ENCODE measurements around the gene CACNA2D3.

Gene CACNA2D3

DNA sequence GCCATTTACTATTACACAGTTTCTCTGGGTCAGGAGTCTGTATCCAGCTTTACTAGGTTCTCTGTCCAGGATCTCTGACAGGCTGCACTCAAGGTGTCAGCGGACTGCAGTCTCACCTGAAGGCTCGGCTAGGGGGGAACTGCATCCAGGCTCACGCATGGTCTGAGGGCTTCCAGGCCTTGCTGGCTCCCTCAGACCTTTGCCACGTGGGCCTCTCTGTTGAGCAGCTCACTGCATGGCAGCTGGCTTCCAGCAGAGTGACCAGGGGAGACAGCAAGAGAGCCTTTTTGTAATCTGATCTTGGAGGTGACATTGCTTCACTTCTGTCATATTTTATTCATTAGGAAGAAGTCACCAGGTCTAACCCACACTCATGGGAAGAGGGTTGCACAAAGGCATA is 152.3 kb downstream of the CACNA2D3 start:
- DNase-seq (ENCODE audit: low read depth, low spot score), result no peak

DNA sequence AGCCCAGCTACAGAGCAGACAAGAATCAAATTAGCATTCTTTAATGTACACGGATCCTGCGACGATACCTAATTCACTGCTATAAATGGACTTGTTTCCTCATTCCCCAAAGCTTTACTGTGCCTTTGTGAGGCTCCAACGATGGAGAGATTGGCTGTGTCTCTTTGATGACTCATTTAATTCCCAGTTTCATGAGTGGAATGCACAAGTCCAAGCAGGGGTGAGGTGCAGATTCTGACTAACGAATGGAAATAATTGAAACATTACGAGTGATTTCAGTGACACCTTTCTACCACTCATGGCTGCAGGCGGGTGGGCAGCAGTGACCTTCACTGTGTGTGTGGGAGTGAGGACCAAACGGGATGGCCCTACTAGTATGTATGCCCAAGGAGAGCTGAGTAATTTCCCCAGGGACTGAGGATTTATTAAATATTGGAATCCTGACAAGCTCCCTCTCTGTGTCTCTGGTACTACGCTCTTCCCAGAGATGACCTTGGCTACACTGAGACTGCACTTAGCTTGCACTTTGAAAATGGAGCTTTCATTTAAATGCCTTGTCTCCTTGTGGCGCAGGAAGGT is 156.7 kb downstream of the CACNA2D3 start:
- DNase-seq (ENCODE audit: low read depth, low spot score), result no peak

DNA sequence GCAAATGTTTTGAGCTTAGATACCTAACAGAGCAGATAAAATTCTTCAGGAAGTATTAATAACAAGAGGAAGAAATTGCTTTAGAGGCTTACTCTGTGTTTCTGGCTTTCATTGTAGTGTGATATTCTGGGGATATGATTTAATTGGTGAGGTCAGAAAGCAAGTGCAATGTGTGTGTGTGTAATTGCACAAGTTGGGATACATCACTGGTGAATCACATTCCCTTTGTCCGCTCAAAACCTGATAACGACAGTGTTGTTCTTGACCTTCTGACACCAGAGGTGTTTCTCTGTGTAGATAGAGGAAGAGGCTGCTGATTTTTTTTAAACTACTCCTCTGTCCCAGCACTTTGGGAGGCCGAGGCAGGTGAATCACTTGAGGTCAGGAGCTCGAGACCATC is 161.1 kb downstream of the CACNA2D3 start:
- DNase-seq (ENCODE audit: low read depth, low spot score), result no peak

DNA sequence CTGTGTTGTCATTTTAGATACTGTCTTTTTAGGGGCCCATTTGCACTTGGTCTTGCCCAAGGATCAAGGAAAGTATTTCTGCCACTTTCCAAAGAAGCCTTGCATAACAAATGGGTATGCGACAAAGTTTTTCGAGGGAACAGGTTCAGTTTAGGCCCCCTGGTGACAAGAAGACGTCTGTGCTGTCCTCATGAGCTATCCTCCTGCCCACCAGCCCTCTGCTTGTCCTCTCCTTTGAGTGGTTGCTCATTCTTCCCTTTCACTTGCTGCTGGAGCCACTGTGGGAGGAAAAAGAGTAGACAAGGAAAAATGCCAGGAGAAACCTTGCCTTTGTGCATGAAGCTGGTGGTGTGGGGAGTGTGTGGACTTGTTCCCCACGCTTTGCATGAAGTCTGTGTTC is 171.9 kb downstream of the CACNA2D3 start:
- DNase-seq (ENCODE audit: low read depth, low spot score), result peak; percentile 50

DNA sequence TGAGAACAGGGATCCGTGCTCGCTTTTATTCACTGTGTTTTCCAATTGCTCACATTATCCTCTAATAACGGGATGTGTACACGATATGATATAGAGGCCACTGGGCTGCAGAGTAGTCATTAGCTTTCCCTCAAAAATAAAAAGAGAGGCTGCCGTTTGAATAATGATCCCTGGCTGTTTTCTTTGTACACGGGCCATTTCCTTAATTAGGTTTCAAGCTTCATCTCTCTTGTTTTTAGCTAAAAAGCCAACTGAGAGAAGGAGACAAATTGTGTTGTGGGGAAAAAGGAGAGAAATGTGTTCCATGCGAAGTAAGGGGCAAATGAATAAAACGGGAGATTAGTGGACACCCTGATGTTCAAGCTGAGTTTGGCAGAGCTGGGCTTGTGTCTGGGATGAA is 174.2 kb downstream of the CACNA2D3 start:
- DNase-seq (ENCODE audit: low read depth, low spot score), result no peak

DNA sequence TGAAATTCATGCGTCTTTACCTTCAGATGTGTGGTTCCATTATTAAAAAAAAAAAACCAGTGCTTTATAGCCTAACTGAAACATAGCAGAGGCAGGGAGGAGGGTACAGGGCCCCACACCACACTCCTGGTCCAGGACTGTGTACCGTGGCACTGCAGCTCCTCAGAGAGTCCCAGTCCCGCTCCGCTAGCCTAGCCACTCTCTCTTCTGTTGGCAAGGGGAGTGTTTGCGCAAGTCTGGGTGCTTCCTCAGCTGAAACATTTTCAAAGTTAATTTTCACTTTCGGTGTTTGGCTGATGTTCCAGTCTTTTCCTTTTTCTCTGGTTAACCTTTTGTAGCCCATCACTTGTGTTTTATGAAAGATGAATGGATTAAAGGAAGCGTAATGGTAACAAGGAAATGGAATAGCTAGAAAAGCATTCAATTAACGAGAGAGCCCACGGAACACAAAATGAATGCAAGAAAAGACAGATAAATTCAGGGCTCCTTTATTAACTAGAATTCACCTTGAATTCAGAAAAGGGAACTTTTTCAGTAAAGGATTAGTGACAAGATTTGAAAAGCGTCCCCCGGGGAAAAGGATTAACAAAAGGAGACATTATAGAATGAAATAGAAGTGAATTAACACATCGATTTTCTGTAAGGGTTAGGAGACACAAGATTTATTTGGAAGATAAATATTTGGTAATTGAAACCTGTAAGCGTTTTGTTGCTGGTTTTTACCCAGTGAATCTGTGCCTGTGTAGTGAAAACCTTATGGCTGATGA is 177.0 kb downstream of the CACNA2D3 start:
- DNase-seq (ENCODE audit: low read depth, low spot score), result no peak

DNA sequence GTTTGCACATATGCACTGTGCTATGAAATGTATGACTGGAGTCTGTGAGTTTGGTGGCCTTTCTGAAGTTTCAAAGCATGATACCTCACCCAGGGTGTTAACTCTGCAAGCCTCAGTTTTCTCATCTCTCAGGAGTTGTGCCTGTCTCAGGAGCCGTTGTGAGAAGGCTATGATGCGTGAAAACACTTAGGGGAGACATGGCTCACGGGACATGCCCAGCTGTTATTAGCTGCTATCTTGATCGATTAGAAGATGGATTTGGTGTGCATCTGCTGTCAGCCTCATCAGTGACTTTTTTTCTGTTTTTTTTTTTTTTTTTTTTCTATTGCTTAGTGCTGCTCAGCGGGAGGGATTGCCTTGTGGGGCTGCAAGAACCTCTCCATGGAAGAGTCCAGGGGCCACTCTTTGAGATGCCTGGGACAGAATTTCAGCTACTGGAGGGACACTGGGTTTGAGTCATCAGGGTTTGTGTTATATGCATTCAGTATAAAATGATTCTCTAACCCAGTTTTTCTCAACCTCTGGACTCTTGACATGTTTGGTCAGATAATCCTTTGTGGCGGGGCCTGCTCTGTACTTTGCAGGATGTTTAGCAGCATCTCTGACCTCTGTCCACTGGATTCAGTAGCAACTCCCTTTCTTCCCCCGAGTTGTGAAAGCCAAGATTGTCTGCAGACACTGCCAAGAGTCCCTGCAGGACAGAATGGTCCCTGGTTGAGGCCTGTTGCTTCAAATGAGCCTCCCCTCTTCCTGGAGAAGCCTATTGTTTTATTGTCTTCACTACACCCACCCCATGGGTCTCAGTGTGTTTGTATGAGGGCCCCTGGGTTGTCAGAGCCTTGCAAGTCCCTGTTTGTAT is 181.4 kb downstream of the CACNA2D3 start:
- no peak for DNase-seq (ENCODE audit: low read depth, low spot score)

DNA sequence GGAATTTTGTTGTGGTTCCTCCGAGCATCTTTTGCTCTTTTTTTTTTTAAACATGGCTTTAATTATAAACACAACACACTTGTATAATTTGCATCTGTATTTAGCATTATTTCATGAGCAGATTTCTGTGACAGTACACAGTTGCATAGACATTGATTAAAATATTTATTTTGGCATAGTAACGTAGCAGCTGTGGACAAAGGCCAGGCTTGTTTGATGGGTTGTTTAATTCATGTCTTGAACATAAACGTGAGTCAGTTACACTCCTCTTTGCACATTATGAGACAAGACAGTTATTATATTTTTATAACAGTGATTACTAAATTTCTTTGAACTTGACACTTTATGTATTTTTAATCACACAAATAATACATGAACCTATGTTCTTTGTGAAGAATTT is 182.5 kb downstream of the CACNA2D3 start:
- DNase-seq (ENCODE audit: low read depth, low spot score), result no peak

DNA sequence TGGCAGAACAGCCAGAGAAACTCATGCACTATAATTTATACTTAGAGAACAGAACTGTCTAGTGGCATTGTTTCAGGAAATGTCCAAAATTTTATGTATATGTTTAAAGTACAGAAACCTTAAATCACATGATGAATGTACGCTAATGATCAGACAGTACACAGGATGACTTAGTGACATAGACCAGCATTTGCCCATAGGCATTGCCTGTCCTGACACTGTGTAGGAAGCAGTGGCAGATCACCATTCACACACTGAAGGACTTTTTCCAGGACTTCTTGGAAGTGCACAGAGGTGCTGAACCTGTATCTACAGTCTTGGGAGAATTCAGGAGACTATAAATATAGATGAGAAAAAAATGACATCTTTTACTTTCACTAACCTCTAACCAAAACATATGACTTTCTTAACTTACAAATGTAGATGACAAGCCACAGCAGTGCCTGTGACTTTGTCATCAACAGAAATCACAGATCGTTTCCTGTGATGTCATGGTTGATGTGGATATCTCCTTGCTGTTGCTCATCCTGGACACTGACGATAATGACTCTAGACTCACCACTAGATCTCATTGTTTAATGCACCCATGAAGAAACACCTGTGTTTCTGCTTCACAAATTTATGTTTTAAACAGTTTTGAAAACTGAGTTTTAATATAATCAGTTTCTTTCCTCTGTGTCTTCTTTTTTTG is 183.2 kb downstream of the CACNA2D3 start:
- DNase-seq (ENCODE audit: low read depth, low spot score), result no peak

DNA sequence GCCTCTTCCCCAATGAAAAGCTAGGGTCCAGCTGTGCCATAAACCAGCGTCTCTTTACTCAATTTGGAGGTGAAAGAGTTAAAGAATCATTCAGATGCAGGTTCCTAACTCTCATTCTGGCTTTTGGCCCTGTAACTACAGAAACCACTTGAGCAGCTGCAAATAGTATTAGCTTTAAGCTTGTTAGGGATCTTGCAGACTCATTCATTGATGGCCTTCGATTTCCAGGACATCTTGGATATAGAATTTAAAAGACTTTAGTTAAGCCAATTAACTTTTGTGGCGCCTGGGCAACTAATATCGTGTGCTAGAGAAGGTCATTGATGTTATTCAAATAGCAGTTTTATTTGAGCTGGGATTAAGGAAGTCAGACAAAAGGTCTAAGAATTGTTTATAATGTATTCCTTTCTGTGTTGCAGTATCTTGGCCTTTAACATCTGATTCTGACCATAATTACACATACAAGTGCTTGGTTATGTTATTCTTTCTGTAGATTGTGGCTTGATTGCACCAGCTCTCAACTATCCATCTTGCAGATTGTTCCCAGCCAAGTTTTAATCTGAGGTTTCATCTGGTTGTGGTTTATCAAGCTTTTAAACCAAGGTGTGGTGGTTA is 185.3 kb downstream of the CACNA2D3 start:
- DNase-seq (ENCODE audit: low read depth, low spot score), result no peak

DNA sequence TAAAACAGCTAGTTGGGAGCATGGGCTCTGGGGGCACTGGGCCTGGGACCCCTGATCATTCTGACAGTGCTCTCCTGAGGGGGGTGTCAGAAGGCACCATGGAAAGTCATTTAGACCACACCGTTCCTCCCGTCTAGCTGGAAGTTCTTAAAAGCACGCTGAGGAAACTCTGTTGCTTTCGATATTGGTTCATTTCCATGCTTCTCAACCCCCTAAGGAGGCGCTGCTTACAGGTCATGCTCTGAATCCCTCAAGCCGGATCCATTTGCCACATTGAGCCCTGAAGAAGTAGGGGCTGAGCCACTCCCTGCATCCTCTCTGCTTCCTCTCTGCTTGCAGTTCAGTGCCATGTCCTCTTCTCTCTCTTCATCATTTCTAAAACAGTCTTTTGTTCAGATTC is 187.2 kb downstream of the CACNA2D3 start:
- DNase-seq (ENCODE audit: low read depth, low spot score), result no peak

DNA sequence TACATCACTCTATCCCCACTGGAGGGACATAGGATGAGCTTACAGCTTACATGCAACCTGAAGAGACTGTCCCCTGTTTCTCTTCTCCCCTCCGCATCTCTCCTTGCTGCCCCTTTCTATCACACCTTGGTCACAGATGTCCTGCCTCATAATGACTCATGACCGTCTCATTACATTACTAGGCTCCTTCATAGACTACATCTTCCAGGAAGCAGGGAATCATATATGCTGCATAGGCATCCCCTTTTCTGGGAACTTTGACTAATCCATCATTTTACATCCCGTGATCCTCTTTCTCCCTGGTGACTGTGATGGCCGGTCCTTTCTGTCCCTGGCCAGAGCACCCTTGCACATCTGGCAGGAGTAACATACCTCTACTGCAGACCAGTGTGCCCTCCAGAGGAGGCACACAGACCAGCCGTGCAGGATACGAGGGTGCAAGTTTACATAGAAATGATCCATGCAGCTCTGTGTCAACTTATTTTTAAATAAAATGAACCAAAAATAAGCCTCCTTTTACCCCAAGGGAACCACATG is 188.9 kb downstream of the CACNA2D3 start:
- DNase-seq (ENCODE audit: low read depth, low spot score), result no peak

DNA sequence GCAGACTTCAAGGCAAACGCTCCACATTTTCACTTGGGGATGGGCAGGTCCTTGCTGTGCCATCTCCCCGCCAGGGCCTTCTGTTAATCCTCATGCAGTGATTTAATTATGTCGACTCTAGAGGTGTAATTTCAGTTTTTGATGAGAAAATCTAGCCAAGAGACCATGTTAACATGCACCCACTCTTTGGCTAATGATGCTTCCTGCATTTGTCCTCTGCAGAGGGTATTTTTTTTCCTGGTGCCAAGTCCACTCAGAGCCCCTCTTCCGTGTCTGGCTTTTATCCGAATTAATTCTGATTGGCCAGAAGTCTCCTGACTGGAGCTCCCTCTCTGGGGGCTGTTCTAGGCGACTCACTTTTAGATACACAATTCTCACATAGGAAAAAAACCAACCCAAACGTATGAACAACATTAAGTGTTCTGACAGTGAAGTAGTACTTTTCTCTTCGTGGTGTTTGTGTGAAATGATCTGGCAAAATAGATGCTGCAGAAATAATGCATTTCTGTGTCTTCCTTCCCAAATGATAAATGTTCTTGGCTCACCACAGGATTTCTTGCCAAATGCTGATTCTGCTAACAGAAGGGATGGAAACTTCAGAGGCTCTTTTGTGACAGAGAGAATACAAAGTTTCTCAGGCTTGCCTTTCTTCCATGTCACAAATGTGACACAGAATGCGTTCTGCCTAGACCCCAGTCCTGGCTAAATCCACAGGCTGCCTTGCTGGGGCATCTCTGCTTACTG is 190.0 kb downstream of the CACNA2D3 start:
- no peak for DNase-seq (ENCODE audit: low read depth, low spot score)

DNA sequence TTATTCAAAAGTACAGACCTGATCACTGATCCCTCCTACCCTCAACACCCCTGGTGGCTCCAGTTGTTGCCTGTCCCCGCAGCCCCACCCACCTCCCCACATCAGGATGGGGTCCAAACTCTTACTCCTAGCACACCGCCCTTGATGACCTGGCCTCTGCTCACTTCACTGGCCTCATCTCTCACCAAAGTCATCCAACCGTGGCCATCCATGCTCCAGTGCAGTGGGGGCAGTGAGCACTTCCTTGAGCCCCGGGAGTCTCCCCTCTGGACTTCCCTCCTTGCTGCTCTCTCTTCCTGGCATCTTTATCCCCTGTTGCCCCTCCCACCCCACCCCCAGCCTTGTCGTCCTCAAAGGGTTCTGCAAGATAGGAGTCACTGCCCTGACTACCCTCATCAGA is 191.1 kb downstream of the CACNA2D3 start:
- no peak for DNase-seq (ENCODE audit: low read depth, low spot score)

DNA sequence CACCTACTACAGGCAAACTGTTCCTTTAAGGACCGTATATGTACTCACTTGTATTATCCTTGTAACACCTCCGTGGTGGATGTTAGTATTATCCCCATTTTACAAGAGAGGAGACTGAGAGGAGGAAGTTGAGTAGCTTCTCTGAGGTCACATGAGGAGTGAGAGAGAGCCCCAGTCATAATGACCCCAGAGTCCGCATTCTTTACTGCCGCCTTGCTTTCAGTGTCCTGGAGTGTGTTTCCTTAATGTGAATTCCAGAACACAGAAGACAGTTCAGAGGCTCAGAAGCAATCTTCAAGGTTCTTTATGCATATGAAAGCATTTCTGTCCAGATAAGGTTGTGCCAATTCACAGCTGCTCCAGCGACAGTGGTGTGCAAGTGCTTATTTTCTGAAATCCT is 199.2 kb downstream of the CACNA2D3 start:
- DNase-seq (ENCODE audit: low read depth, low spot score), result peak; percentile 41

DNA sequence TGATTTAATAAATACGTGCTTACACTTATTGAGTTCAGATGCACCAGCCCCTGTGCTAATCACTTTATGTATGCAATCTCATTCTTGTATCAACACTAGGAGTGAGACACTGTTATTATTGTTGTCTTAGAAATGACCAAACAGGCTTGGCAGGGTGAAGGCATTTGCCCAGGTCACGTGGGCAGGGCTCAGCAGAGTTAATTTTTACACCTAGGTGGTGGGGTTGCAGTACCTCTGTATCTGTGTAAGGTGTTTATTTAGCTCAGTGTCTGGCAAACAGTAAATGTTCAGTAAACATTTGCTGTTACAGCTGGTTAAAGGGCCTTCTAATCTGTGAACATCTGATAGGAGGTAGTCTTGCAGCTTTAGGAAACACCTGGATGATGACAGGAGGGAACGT is 200.0 kb downstream of the CACNA2D3 start:
- DNase-seq (ENCODE audit: low read depth, low spot score), result no peak

DNA sequence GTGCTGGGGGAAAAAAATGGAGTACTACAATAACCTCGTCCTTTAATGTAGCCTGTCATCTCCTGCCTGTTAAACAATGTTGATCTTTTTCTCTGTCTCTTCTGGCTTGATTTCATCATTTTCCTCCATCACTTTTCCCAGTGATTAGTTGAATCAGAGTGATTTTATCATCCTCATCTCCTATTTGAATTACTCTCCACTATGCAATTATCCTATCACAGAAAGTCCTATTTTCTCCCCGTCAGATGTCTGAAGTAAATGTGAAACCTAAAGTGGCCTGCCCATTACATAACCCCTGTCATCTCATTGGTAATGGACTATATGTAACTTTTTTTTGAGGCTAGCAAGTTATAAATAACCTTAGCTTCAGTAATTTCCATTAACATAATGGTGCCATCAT is 201.8 kb downstream of the CACNA2D3 start:
- DNase-seq (ENCODE audit: low read depth, low spot score), result no peak

DNA sequence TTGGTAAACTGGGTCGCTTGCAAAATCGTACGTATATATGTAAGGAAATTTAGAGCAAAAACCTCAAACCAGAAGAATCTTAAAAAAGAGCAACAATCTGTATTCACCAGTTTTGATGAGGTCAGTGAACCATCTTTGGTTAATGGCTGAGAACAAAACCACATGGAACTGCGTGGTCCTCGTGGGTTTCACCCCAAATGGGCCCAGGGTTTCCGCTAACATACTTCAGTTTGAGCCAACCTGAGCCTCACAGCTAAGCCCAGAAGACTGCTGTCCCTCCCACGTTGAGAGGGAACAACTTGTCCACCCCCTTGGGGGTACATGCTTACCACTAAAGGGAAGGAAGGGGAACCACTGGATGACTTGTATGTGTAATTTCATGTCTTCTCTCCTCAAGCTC is 204.6 kb downstream of the CACNA2D3 start:
- DNase-seq (ENCODE audit: low read depth, low spot score), result no peak

DNA sequence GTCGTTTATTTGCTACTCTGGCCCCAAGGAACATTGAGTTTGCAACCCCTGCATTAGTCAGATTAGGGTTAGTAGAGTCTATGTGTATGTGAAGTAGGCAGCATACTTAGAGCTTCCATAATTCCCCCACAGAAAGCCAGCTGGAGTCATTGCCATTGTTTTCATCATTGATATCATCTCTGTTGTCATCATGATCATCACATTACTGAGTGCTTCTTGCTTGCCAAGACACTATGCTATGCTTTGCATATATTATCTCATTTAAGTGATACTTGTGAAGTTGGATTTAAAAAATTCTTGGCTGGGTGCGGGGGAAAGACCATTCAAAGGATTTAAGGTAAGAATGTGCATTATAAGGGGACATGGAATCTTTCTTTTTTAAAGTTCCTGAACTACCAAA is 209.0 kb downstream of the CACNA2D3 start:
- no peak for DNase-seq (ENCODE audit: low read depth, low spot score)

DNA sequence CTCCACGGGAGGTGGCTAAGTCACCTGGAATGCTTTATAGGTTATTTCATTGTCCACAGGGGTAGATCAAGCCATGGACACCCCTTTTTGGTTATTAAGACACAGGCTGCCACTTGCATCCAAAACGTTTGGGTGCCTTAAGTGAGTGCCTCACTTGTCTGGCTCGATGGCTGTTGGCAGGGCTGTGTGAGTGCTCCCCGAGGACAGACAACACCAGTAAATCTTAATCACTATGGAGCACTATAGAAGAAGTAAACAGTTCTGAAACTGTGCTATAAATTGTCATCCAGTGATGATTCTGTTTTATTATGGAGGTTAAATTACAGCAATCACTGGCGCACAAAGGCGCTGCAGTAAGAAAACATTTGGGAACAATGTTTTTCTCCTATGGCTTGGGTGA is 215.5 kb downstream of the CACNA2D3 start:
- DNase-seq (ENCODE audit: low read depth, low spot score), result no peak

DNA sequence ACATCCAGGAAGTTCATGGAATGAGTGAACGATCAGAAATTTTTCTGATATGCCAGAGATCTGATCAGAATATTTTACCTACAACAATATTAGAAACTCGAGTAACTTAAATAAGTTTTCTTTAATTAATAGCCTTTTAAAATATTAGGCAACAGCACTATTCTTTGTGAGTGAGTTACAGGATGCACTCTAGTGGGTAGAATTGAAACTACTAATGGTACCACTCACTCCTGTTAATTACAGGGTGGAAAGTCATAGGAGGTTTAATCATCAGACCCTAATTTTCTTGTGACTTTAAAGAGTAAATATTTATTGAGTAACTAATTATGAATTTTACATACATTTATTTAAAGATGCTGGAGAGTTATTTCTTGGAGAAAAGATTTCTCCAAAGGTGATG is 217.3 kb downstream of the CACNA2D3 start:
- no peak for DNase-seq (ENCODE audit: low read depth, low spot score)
